Measurements from ENCODE around the gene ADGRB2. TPM values are rescaled to one million over a fixed set of nuclear protein-coding genes. Genes with fewer than 3 reads are reported as not detected.
A peak's percentile ranks its signal among the peaks of the same experiment; 100 is the strongest.

ADGRB2 gene
- total RNA-seq, 1 experiment from 2014 or later, result 49.5 TPM

DNA sequence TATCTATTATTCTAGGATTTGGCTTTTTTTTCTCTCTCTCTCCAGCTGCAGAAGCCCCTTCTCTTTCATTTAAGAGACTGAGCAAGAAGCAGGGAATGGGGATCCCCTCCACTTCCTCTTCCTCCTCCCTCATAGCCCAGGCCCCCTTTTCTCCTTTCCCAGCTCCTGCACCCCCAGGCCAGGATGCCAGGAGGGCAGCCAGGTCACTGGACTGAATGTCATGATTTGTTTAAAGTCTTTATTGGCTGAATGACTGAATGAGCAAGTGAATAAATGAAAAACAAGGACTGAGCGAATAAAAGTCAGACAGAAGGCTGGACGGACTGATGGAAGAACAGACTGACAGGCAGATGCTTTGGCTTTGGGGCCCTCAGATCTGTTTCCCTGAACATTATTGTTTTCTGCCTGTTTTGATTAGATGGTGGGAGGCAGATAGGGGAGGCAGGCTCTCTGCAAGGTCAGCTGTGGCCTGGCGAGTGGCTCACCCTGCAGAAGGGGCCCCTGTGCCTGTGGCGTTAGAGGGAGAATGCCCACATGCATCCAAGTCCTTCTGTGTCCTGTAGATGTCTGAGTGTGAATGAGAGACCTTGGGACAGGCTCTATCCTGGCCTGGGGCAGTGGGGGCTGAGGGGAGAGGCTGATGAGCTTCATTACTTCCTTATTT is 20.3 kb upstream of the ADGRB2 start:
- DNase-seq (ENCODE audit: low spot score), result no peak
- in situ Hi-C loops (cut with HindIII; ENCODE audit: low sequenced_read_pairs), result no loop called here

- no peak for DNase-seq (ENCODE audit: low spot score)
- in situ Hi-C loops (cut with HindIII; ENCODE audit: low sequenced_read_pairs), result no loop called here
Observed at GRCh38 chr1:31783846-31784245, 19.7 kb upstream of the ADGRB2 start.

- in situ Hi-C loops (cut with HindIII; ENCODE audit: low sequenced_read_pairs), result no loop called here
- DNase-seq (ENCODE audit: low spot score), result no peak
Observed at GRCh38 chr1:31782421-31783410, 18.6 kb upstream of the ADGRB2 start.

DNA sequence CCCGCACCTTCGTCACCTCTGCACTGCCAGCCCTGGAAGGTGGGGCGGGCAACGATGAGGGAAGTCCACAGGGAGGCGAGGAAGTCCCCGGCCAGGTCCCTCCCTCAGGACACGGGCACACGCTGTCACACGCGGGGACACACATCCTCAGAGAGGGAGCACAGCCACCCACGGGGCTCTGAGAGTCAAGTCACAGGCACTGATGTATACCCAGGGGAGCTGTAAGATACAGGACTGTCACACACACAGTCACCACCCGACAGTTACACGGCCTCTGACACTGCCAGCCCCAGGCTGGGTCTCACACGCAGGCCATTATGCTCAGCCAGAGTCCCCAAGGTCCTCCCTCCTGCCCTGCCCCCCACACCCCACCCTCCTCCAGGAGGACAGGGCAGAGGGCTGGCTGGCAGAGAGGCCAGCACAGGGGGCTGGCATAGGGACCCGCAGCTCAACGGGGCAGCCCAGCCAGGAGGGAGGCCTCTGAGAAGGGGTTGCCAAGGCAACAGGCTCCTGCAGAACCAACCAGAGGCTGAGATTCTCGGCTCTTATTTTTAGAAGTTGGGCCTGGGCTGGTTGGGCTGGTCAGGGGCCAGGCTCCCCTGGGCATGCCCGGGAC is 17.7 kb upstream of the ADGRB2 start:
- peak; percentile 77 for DNase-seq (ENCODE audit: low spot score)
- in situ Hi-C loops (cut with HindIII; ENCODE audit: low sequenced_read_pairs), result no loop called here

DNA sequence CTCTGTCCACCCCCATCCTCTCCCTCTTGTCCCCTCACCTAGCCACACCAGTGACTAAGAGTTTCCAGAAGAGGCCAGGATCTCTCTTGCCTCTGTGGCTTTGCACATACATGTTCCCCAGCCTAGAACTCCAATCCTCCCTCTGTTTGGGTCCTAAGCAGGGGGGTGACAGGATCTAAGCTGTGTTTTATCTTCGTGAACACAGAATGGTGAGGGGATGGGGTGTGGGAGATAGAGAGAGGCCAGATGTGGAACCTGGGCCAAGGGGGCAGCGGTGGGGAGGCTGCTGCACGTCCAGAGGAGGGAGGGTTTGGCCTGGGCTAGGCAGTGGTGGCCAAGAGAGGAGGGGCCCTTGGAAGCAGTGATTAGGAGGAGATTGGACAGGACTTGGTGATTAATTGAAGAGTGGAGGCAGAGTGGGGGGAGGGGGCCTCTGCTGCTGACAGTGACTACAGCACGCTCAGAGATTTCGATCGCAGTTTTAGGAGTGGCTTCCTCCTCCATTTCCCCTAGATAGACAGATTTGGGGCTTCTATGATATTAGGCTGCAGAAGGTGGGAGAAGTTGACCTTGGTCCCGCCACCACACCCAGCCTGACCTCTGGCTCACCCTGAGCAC is 17.1 kb upstream of the ADGRB2 start:
- no peak for DNase-seq (ENCODE audit: low spot score)

GRCh38 chr1:31780632-31781031 is 16.5 kb upstream of the ADGRB2 start:
- DNase-seq (ENCODE audit: low spot score), result no peak
- in situ Hi-C loops (cut with HindIII; ENCODE audit: low sequenced_read_pairs), result no loop called here

More for the DNA sequence above, 17.1 kb upstream of the ADGRB2 start:
- in situ Hi-C loops (cut with HindIII; ENCODE audit: low sequenced_read_pairs), result no loop called here

DNA sequence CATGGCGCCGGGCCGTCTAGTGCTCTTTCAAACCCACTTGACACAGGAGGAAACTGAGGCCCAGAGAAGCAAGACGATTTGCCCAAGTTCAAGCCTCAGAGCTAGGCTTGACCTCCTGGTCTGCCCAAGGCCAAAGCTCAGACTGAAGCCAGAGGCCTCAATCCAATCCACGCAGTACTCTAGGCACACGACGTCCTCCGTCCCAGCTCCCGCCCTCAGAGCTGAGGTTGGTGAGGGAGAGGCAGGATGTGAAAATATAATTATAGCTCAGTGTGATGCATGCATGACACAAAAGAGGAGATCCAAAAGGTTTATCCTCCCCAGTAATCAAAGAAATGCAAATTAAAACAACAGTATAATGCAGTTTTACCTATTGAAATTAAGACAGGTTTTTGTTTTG is 15.5 kb upstream of the ADGRB2 start:
- no peak for DNase-seq (ENCODE audit: low spot score)
- in situ Hi-C loops (cut with HindIII; ENCODE audit: low sequenced_read_pairs), result no loop called here

- in situ Hi-C loops (cut with HindIII; ENCODE audit: low sequenced_read_pairs), result no loop called here
- DNase-seq (ENCODE audit: low spot score), result no peak
Observed at GRCh38 chr1:31778763-31779488, 14.8 kb upstream of the ADGRB2 start.

DNA sequence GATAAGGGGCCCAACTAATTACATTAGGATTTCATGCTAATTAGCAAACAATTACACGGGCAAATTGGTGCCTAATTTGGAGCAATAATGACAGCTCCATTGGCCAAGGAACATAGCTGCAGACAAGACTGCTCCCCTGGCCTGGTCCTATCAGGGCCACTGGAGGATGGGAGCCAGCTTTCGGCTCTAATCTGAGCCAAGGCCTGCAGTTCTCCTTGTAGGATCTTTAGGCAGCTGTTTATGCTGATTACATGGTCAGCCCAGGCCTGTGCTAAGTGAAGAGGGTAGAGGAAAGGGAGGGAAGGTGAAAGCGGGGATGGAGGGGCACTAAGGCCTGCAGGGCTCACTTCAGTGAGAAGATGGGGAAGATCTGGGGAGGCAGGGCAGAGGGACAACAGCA is 12.4 kb upstream of the ADGRB2 start:
- in situ Hi-C loops (cut with HindIII; ENCODE audit: low sequenced_read_pairs), result no loop called here
- no peak for DNase-seq (ENCODE audit: low spot score)

DNA sequence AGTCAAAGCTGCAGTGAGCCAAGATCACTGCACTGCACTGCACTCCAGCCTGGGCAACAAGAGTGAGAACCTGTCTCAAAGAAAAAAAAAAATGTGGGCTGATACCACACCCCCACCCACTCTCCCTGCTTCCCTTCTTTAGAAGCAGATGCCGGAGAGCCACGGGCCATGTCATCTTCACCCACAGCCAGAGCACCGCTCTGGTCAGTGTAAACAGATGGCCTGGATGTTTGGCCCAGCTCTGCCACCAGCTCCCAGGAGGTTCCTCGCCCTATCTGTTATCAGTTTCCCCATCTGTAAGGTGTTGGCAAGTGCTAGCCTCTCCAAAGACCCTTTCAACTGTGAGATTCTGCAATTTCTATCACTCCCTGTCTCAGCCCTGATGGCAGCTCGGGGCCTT is 11.9 kb upstream of the ADGRB2 start:
- in situ Hi-C loops (cut with HindIII; ENCODE audit: low sequenced_read_pairs), result no loop called here
- no peak for DNase-seq (ENCODE audit: low spot score)

DNA sequence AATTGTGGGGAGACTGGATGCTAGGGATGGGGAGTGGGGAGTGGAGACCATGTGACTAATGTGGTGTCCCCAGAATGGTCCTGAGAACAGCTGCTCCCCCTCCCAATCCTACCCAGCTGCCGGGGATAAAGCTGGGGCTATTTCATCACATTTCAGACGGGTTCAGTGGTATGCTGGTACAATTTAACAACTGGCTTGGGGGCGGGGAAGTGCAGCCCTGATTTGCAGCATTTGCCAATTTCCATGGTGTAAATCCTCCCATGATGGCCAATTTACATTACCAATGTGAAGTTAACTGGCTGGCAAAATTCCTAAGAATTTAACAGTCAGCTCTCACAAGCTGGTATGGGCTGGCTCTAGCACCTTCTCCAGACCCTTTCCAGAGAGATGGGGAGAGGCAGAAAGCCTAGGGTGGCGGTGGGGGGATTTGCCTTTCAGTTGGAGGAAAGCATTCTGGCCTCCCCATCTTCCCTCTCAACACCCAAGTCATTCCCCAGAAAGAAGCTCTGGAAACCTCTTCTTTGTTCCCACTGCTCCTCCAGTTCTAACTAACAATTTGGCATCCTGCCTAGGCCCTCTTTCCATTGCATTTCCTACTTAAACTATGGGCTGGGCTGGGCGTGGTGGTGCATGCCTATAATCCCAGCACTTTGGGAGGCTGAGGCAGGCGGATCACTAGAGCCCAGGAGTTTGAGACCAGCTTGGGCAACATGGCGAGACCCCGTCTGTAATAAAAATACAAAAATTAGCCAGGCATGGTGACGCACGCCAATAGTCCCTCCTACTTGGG is 11.3 kb upstream of the ADGRB2 start:
- no peak for DNase-seq (ENCODE audit: low spot score)
- in situ Hi-C loops (cut with HindIII; ENCODE audit: low sequenced_read_pairs), result no loop called here

- in situ Hi-C loops (cut with HindIII; ENCODE audit: low sequenced_read_pairs), result no loop called here
- DNase-seq (ENCODE audit: low spot score), result no peak
Observed at GRCh38 chr1:31774495-31774894, 10.4 kb upstream of the ADGRB2 start.

DNA sequence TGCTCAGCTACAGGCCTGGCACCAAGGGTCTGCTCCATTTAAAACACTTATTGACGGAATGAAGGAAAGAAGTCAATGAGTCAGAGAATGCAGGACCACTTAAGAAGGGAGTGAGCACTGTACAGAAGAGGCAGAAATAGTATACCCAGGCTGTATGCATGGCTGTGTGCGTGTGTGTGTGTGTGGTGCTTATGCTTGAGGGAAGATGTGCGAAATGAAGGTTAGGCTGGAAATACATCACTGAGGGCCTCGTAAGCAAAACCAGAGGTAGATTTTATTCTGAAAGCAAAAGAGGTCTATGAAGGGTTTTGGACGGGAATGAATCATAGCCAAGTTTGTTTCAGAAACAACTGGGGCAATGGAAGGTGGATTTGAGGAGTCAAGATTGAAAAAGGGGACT is 9.7 kb upstream of the ADGRB2 start:
- DNase-seq (ENCODE audit: low spot score), result no peak
- in situ Hi-C loops (cut with HindIII; ENCODE audit: low sequenced_read_pairs), result no loop called here

- no peak for DNase-seq (ENCODE audit: low spot score)
- in situ Hi-C loops (cut with HindIII; ENCODE audit: low sequenced_read_pairs), result no loop called here
Observed at GRCh38 chr1:31772669-31773248, 8.6 kb upstream of the ADGRB2 start.

GRCh38 chr1:31771891-31772668 is 7.9 kb upstream of the ADGRB2 start:
- DNase-seq (ENCODE audit: low spot score), result peak; percentile 40
- in situ Hi-C loops (cut with HindIII; ENCODE audit: low sequenced_read_pairs), result no loop called here

- in situ Hi-C loops (cut with HindIII; ENCODE audit: low sequenced_read_pairs), result no loop called here
- DNase-seq (ENCODE audit: low spot score), result peak; percentile 61
Observed at GRCh38 chr1:31769720-31770390, 5.7 kb upstream of the ADGRB2 start.

Measured in G401 (cell line).